ENCODE results near the gene ATP6V1D. TPM values are rescaled to one million over a fixed set of nuclear protein-coding genes. Genes with fewer than 3 reads are reported as not detected.

The ATP6V1D gene

GRCh38 chr14:67317822-67318221 lies 41.8 kb downstream of the ATP6V1D start:
- peaks cover 7 to 95% of the 10 kb centered on the region in 2 donors for H3K36me3 ChIP-seq (replicated peaks in 1 of 2; ENCODE audit: control insufficient read depth in 2 of 2, insufficient read depth in 2 of 2, low read length in 2 of 2)
- no CpG with 5 or more reads among the region's 1 CpG for WGBS, 2 donors (ENCODE audit: extremely low coverage in 2 of 2, insufficient read length in 2 of 2, insufficient replicate concordance in 1 of 2)
- no peak overlapping the region for H3K9ac ChIP-seq (ENCODE audit: low read depth, low read length, poor library complexity)
- no peak overlapping the region for H2BK12ac ChIP-seq (ENCODE audit: low read length)
- no peak overlapping the region for H3K4me2 ChIP-seq (ENCODE audit: insufficient read depth, low read length, poor library complexity, severe bottlenecking)
- no peak overlapping the region for H3K14ac ChIP-seq (ENCODE audit: low read length)
- H3K4me1 ChIP-seq (ENCODE audit: control insufficient read depth in 2 of 2, insufficient read depth in 1 of 2, low read depth in 1 of 2, low read length in 2 of 2): no peaks in the 10 kb centered on the region
- H2AFZ ChIP-seq (ENCODE audit: low read length): no peak overlapping the region
- DNase-seq (ENCODE audit: low spot score): no peak
- H2BK5ac ChIP-seq (ENCODE audit: low read length): no peak overlapping the region
- H4K91ac ChIP-seq (ENCODE audit: low read depth, low read length, poor library complexity): no peak overlapping the region
- no peak overlapping the region for H4K8ac ChIP-seq (ENCODE audit: low read depth, low read length)
- H3K79me1 ChIP-seq (ENCODE audit: low read depth, low read length): no peaks in the 10 kb centered on the region
- H3K4ac ChIP-seq (ENCODE audit: low read length): no peak overlapping the region
- no peak overlapping the region for H3K4me3 ChIP-seq (ENCODE audit: low read length in 2 of 2)
- no peak overlapping the region for H2AK5ac ChIP-seq (ENCODE audit: low read depth, low read length)
- no peaks in the 10 kb centered on the region for H3K27me3 ChIP-seq (ENCODE audit: control insufficient read depth in 3 of 3, insufficient read depth in 3 of 3, low read depth in 1 of 3, low read length in 3 of 3)
- no peaks in the 10 kb centered on the region for H3K9me3 ChIP-seq (replicated peaks in 1 of 2; ENCODE audit: control insufficient read depth in 2 of 2, insufficient read depth in 1 of 2, low read depth in 1 of 2, low read length in 2 of 2)
- no peak overlapping the region for H3K18ac ChIP-seq (ENCODE audit: low read length)
- no peak overlapping the region for H3K23ac ChIP-seq (ENCODE audit: low read depth, low read length, poor library complexity)
- no peak overlapping the region for H3K27ac ChIP-seq (replicated peaks; ENCODE audit: low read length)
- H2BK120ac ChIP-seq (ENCODE audit: low read depth, low read length): no peak overlapping the region
- H2BK15ac ChIP-seq (ENCODE audit: low read length): no peak overlapping the region

- H3K18ac ChIP-seq (ENCODE audit: low read length): no peak overlapping the region
- no peak overlapping the region for H3K14ac ChIP-seq (ENCODE audit: low read length)
- H3K27ac ChIP-seq (replicated peaks; ENCODE audit: low read length): no peak overlapping the region
- no peak overlapping the region for H3K4ac ChIP-seq (ENCODE audit: low read length)
- no peak overlapping the region for H3K9ac ChIP-seq (ENCODE audit: low read depth, low read length, poor library complexity)
- H3K4me1 ChIP-seq (ENCODE audit: control insufficient read depth in 2 of 2, insufficient read depth in 1 of 2, low read depth in 1 of 2, low read length in 2 of 2): no peaks in the 10 kb centered on the region
- H2AK5ac ChIP-seq (ENCODE audit: low read depth, low read length): no peak overlapping the region
- no peaks in the 10 kb centered on the region for H3K27me3 ChIP-seq (ENCODE audit: control insufficient read depth in 3 of 3, insufficient read depth in 3 of 3, low read depth in 1 of 3, low read length in 3 of 3)
- no CpG with 5 or more reads among the region's 1 CpG for WGBS, 2 donors (ENCODE audit: extremely low coverage in 2 of 2, insufficient read length in 2 of 2, insufficient replicate concordance in 1 of 2)
- H3K79me1 ChIP-seq (ENCODE audit: low read depth, low read length): no peaks in the 10 kb centered on the region
- no peak overlapping the region for H2BK5ac ChIP-seq (ENCODE audit: low read length)
- no peak overlapping the region for H4K91ac ChIP-seq (ENCODE audit: low read depth, low read length, poor library complexity)
- no peak overlapping the region for H2BK120ac ChIP-seq (ENCODE audit: low read depth, low read length)
- no peak overlapping the region for H4K8ac ChIP-seq (ENCODE audit: low read depth, low read length)
- no peak overlapping the region for H3K4me3 ChIP-seq (ENCODE audit: low read length in 2 of 2)
- H2BK15ac ChIP-seq (ENCODE audit: low read length): no peak overlapping the region
- no peaks in the 10 kb centered on the region for H3K9me3 ChIP-seq (replicated peaks in 1 of 2; ENCODE audit: control insufficient read depth in 2 of 2, insufficient read depth in 1 of 2, low read depth in 1 of 2, low read length in 2 of 2)
- H3K36me3 ChIP-seq (replicated peaks in 1 of 2; ENCODE audit: control insufficient read depth in 2 of 2, insufficient read depth in 2 of 2, low read length in 2 of 2): peaks cover 0 to 77% of the 10 kb centered on the region in 2 donors
- no peak overlapping the region for H3K23ac ChIP-seq (ENCODE audit: low read depth, low read length, poor library complexity)
- DNase-seq (ENCODE audit: low spot score): no peak
- no peak overlapping the region for H2AFZ ChIP-seq (ENCODE audit: low read length)
- no peak overlapping the region for H3K4me2 ChIP-seq (ENCODE audit: insufficient read depth, low read length, poor library complexity, severe bottlenecking)
- H2BK12ac ChIP-seq (ENCODE audit: low read length): no peak overlapping the region
These were observed 46.5 kb downstream of the ATP6V1D start for GRCh38 chr14:67313153-67313552.

DNA sequence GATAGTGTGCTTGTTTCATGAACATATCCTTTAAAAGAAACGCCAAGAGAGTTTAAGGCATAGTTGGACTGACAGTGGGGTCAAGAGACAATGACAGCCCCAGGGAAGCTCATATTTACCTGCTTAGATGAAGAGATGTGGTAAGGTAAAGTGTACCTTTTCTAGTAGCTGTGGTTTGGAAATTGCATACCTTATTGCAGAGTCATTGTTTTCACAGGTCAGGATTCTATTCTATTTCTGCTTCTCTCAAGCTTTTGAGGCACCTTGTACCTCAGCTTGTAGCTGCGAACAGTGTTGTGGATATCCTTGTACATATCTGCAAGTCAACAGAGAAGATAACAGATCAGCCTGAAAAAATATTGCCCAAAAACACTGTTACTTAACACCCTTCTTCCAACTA lies 47.7 kb downstream of the ATP6V1D start:
- Histone ChIP-seq H3K36me3 (replicated peaks in 1 of 2; ENCODE audit: control insufficient read depth in 2 of 2, insufficient read depth in 2 of 2, low read length in 2 of 2) (peaks cover 0 to 76% of the 10 kb centered on the region in 2 donors), H3K18ac (ENCODE audit: low read length) (no peak overlapping the region), H2BK12ac (ENCODE audit: low read length) (no peak overlapping the region), H2AK5ac (ENCODE audit: low read depth, low read length) (no peak overlapping the region), H3K27me3 (ENCODE audit: control insufficient read depth in 3 of 3, insufficient read depth in 3 of 3, low read depth in 1 of 3, low read length in 3 of 3) (no peaks in the 10 kb centered on the region), H3K9ac (ENCODE audit: low read depth, low read length, poor library complexity) (no peak overlapping the region), H3K27ac (replicated peaks; ENCODE audit: low read length) (no peak overlapping the region), H4K8ac (ENCODE audit: low read depth, low read length) (no peak overlapping the region), H2BK120ac (ENCODE audit: low read depth, low read length) (no peak overlapping the region), H3K23ac (ENCODE audit: low read depth, low read length, poor library complexity) (no peak overlapping the region), H2AFZ (ENCODE audit: low read length) (no peak overlapping the region), H3K14ac (ENCODE audit: low read length) (no peak overlapping the region), H2BK5ac (ENCODE audit: low read length) (no peak overlapping the region), H4K91ac (ENCODE audit: low read depth, low read length, poor library complexity) (no peak overlapping the region), H3K4me3 (ENCODE audit: low read length in 2 of 2) (no peak overlapping the region), H2BK15ac (ENCODE audit: low read length) (no peak overlapping the region), H3K4me2 (ENCODE audit: insufficient read depth, low read length, poor library complexity, severe bottlenecking) (no peak overlapping the region), H3K79me1 (ENCODE audit: low read depth, low read length) (no peaks in the 10 kb centered on the region), H3K4ac (ENCODE audit: low read length) (no peak overlapping the region), H3K9me3 (replicated peaks in 1 of 2; ENCODE audit: control insufficient read depth in 2 of 2, insufficient read depth in 1 of 2, low read depth in 1 of 2, low read length in 2 of 2) (no peaks in the 10 kb centered on the region), H3K4me1 (ENCODE audit: control insufficient read depth in 2 of 2, insufficient read depth in 1 of 2, low read depth in 1 of 2, low read length in 2 of 2) (no peaks in the 10 kb centered on the region)
- no peak for DNase-seq (ENCODE audit: low spot score)
- WGBS, 2 donors (ENCODE audit: extremely low coverage in 2 of 2, insufficient read length in 2 of 2, insufficient replicate concordance in 1 of 2): no CpG with 5 or more reads among the region's 2 CpGs

Small RNA genes within 50 kb of the gene (small RNA-seq; reads per million reads assigned to genes)
- not detected for gene RF00019 (ENCODE audit: insufficient read depth)
